Activated naive CD4-positive, alpha-beta T cell treated with anti-CD3 and anti-CD28 coated beads for 36 hours (primary cell): ENCODE data around the gene ERC2. TPM values are rescaled to one million over a fixed set of nuclear protein-coding genes. Genes with fewer than 3 reads are reported as not detected.

Experiments used
- CTCF ChIA-PET: fragments of 350-600 bp; sonication (Branson Sonifier 250); formaldehyde crosslinking; loops from one replicate; lab custom pipeline; 2021; ENCODE audit warnings: antibody characterized with exemption; lab: Charles Lee
- DNase-seq: peaks from one replicate; pipeline ENCODE4 v3.0.0-alpha.2; 2020
- H3K27ac Mint-ChIP-seq: one replicate; pipeline ENCODE4 v1.8.0; 2021; ENCODE audit warnings: mild to moderate bottlenecking, mixed read lengths
- H3K27me3 Mint-ChIP-seq: one replicate; pipeline ENCODE4 v1.8.0; 2021; ENCODE audit warnings: low read depth, mixed read lengths
- H3K36me3 Mint-ChIP-seq: one replicate; pipeline ENCODE4 v1.8.0; 2021; ENCODE audit warnings: low read depth, mixed read lengths
- H3K4me1 Mint-ChIP-seq: one replicate; pipeline ENCODE4 v1.8.0; 2021; ENCODE audit warnings: low read depth, mixed read lengths
- H3K4me3 Mint-ChIP-seq: one replicate; pipeline ENCODE4 v1.8.0; 2021; ENCODE audit warnings: mild to moderate bottlenecking, moderate library complexity, mixed read lengths
- H3K9me3 Mint-ChIP-seq: one replicate; pipeline ENCODE4 v1.8.0; 2021; ENCODE audit warnings: mixed read lengths
- intact Hi-C: fragments of 100-400 bp; cut with micrococcal nuclease; formaldehyde crosslinking; loops from one replicate; pipeline ENCODE4 v1.15.1; 2023
- total RNA-seq, 2 experiments: library from RNA; stranded (reverse); gene quantifications; one replicate each; pipeline ENCODE4 v1.2.3, GENCODE V29; 2021

The ERC2 gene
- total RNA-seq, 2 experiments from 2014 or later = 0.12 TPM; not detected in 1

DNA sequence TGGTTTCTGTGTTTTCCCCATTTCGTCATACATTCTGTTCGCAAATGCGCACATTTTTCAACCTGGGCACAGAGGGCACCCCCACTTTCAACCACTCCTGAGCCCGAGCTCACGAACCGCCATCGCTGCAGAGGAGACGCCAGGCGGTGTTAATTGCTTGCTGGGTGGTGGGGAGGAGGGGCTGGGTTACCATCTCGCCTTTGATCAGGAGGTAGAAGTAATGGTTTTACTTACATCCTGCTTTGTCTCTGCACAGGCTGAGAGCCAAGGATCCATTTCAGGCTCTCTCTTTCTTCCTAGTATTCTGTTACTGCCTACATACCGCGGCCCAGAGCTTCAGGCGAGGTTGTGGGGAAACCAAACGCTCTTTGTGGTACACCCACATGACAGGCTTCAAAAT lies 803.9 kb downstream of the ERC2 start:
- intact Hi-C loops = no loop called here
- H3K27me3 Mint-ChIP-seq = peaks cover 3% of the 10 kb centered on the region
- no peak overlapping the region for H3K4me3 Mint-ChIP-seq
- H3K27ac Mint-ChIP-seq = no peak overlapping the region
- H3K9me3 Mint-ChIP-seq = no peaks in the 10 kb centered on the region
- peak; percentile 41 for DNase-seq
- H3K36me3 Mint-ChIP-seq = no peaks in the 10 kb centered on the region
- H3K4me1 Mint-ChIP-seq = peaks cover 2% of the 10 kb centered on the region
- CTCF ChIA-PET = no interaction called here

DNA sequence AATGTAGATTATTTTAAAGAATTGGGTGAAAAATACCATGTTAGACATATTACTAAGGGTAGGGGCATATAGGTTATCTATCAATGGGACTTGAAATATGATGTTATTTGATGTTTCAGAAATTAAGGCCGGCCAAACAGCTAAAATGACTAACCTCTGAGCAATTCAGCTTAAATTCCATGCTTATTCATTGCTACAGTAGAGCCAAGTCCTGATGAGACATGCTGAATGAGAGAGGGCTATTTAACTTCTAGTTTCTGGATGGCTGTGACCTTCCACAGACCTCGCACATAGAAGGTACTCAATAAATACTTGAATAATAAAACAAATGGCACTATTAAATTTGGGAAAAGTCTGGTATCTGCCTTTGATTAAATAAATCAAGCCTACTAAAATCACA lies 805.6 kb downstream of the ERC2 start:
- CTCF ChIA-PET = no interaction called here
- Mint-ChIP-seq H3K27me3 (peaks cover 3% of the 10 kb centered on the region), H3K27ac (no peak overlapping the region), H3K4me3 (no peak overlapping the region), H3K36me3 (no peaks in the 10 kb centered on the region), H3K9me3 (no peaks in the 10 kb centered on the region), H3K4me1 (peaks cover 2% of the 10 kb centered on the region)
- intact Hi-C loops = no loop called here
- DNase-seq = no peak

DNA sequence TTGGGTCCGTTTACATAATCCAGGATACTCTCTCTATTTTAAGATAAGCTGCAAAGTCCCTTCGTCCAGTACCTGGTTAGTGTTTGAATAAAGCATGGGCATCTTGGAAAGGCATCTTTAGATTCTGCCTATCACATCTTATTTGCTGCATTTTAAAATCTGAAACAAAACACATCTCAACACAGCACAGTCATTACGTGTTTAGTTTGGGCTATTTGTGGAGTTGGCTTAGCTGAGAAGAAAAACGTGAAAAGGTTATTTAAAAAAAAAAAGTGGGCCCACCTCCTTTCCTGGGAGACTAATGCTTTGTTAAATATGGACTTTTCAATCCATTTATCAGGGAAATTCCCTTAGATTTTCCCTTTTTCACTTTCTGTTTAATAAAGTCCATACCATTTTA lies 806.7 kb downstream of the ERC2 start:
- Mint-ChIP-seq H3K27me3 (peaks cover 3% of the 10 kb centered on the region), H3K36me3 (no peaks in the 10 kb centered on the region), H3K27ac (no peak overlapping the region), H3K9me3 (no peaks in the 10 kb centered on the region), H3K4me1 (peaks cover 2% of the 10 kb centered on the region), H3K4me3 (no peak overlapping the region)
- CTCF ChIA-PET = no interaction called here
- intact Hi-C loops = no loop called here
- DNase-seq = no peak

DNA sequence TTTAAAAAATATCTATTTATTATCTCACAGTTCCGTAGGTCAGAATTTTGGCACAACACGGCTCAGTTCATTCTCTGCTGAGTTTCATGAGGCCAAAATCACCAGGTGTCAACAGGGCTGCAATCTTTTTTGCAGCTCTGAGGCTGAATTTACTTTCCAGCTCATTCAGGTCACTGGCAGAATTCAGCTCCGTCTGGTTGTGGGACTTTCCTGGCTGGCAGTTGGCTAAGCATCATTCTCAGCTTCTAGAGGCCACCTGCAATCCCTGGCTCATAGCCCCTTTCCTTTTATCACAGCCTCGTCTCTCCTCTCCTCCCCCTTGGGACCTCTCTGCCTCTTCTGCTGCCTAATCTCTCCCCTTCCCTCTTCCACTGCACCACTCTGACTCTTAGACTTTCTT lies 807.1 kb downstream of the ERC2 start:
- intact Hi-C loops = no loop called here
- H3K4me1 Mint-ChIP-seq = peaks cover 2% of the 10 kb centered on the region
- H3K9me3 Mint-ChIP-seq = no peaks in the 10 kb centered on the region
- H3K27me3 Mint-ChIP-seq = peaks cover 3% of the 10 kb centered on the region
- H3K4me3 Mint-ChIP-seq = no peak overlapping the region
- CTCF ChIA-PET = no interaction called here
- H3K27ac Mint-ChIP-seq = no peak overlapping the region
- H3K36me3 Mint-ChIP-seq = no peaks in the 10 kb centered on the region
- no peak for DNase-seq

DNA sequence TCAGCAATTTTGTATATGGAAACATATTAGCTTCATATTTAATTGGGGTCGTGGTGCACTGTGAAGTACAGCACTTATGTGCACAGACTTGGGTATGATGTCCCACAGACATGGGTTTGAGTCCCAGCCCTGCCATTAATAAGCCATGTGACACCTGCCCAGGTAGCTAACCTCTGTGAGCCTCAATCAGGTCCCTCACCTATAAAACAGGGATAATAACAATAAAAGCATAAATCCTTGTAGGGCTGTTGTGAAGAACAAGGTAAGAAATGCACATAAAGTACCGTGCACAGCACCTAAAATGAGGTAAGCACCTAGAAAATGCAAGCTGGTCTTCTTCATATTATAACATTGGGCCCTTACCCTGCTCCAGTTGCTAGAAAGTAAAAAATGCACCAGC lies 807.6 kb downstream of the ERC2 start:
- no peak for DNase-seq
- no peak overlapping the region for H3K27ac Mint-ChIP-seq
- no peaks in the 10 kb centered on the region for H3K36me3 Mint-ChIP-seq
- intact Hi-C loops = no loop called here
- CTCF ChIA-PET = no interaction called here
- H3K27me3 Mint-ChIP-seq = peaks cover 3% of the 10 kb centered on the region
- H3K9me3 Mint-ChIP-seq = no peaks in the 10 kb centered on the region
- H3K4me1 Mint-ChIP-seq = peaks cover 2% of the 10 kb centered on the region
- H3K4me3 Mint-ChIP-seq = no peak overlapping the region

DNA sequence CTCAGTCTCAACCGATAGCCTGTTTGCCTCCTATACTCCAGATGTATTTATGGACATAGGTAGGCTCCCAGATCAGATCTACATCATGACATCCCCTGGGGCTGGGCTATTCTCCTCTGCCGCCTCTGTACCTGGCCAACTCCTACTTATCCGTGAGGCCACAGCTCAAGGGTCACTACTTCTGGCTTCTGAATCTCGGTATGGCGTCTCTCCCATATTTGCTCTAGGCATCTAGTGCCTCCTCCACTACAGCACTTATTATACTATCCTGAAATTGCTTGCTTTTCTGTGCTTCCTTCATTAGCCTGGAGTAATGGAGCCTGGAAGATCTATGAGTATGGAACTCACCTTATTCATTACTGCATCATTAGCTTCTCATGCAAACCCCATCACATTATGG lies 808.6 kb downstream of the ERC2 start:
- intact Hi-C loops = no loop called here
- Mint-ChIP-seq H3K4me3 (no peak overlapping the region), H3K36me3 (no peaks in the 10 kb centered on the region), H3K4me1 (peaks cover 2% of the 10 kb centered on the region), H3K9me3 (no peaks in the 10 kb centered on the region), H3K27ac (no peak overlapping the region), H3K27me3 (peaks cover 3% of the 10 kb centered on the region)
- CTCF ChIA-PET = no interaction called here
- DNase-seq = no peak

DNA sequence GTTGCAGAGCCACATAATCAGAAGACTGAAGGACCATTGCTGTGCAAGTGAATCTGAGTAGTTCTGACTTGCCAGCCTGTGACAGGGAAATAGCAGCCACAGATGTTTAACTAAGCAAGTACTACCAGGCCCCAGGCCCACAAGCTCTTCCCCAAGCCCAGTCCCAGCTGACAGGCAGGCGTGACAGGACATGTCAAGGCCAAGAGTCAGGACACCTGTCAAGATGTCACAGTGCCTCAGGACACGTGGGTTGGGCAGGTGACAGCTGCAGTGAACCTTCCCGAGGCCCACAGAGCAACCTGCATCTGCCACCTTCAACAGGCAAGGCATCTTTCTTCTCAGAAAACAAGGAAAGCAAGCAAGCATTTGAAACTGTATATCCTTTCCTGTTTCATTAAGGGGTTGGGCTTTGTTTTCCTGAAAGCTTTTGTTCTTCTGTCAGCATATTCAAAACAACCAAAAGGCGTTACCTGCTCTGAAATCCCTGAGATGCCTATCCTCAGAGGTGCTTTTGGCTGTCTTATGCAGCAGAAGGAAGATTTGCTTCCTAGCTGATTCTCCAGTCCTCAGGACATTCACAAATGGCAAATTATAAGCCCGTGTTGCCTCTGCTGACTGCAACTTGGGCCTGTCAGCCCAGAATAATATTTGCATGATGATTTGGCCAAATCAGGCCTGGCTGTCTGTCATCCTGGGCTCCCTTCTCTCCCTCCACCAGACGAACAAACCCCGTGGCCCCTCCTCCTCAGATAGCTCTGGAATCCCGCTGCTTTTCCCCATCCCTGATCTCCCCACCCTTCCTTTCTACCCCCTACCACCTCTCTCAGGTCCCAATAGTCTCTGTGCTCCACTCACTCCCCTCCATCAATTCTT lies 809.3 kb downstream of the ERC2 start:
- H3K27ac Mint-ChIP-seq = no peak overlapping the region
- H3K4me3 Mint-ChIP-seq = no peak overlapping the region
- intact Hi-C loops = no loop called here
- H3K4me1 Mint-ChIP-seq = peaks cover 5% of the 10 kb centered on the region
- H3K27me3 Mint-ChIP-seq = peaks cover 3% of the 10 kb centered on the region
- no peak for DNase-seq
- CTCF ChIA-PET = no interaction called here
- no peaks in the 10 kb centered on the region for H3K36me3 Mint-ChIP-seq
- no peaks in the 10 kb centered on the region for H3K9me3 Mint-ChIP-seq

DNA sequence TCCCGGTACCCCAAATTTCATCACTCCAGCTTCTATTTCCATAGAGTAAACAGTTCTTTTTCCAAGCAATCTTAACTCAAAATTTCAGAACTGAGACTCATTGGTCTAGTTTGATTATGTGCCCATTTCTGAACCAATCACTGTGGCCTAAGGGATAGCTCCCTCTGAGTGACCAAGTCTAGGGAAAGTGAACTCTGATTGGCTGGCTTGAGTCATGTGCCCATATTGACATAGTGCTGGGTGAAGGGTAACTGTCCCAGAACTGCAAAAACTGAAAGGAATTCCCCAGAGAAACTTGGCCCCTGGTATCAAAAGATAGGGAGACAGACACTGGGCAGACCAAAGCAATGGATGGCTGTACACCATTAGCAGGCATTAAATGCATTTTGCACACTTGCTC lies 810.0 kb downstream of the ERC2 start:
- DNase-seq = no peak
- Mint-ChIP-seq H3K27me3 (peaks cover 3% of the 10 kb centered on the region), H3K9me3 (no peaks in the 10 kb centered on the region), H3K36me3 (no peaks in the 10 kb centered on the region), H3K27ac (no peak overlapping the region), H3K4me1 (peaks cover 5% of the 10 kb centered on the region), H3K4me3 (no peak overlapping the region)
- intact Hi-C loops = no loop called here
- CTCF ChIA-PET = no interaction called here

DNA sequence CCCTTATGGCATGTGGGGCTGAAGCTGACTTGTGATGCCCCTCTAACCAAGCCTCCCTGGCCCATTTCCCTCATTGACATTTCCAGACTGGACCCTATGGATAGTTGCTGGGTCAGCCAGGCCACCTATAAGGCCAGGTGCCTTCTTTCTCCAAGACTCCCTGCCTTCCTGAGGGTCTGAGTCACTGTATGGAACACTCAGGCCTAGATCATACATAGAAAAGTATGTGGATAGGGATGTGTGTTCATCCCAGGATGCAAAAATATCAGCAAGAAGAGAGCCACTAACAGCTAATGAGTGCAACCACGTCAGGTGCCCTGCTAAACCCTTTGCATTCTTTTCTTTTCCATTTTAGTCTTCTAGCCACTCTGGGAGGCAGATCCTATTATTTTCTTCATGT lies 812.7 kb downstream of the ERC2 start:
- no peaks in the 10 kb centered on the region for H3K27me3 Mint-ChIP-seq
- H3K4me1 Mint-ChIP-seq = peaks cover 5% of the 10 kb centered on the region
- no peak overlapping the region for H3K4me3 Mint-ChIP-seq
- no peaks in the 10 kb centered on the region for H3K9me3 Mint-ChIP-seq
- H3K36me3 Mint-ChIP-seq = no peaks in the 10 kb centered on the region
- CTCF ChIA-PET = no interaction called here
- intact Hi-C loops = no loop called here
- no peak for DNase-seq
- H3K27ac Mint-ChIP-seq = no peak overlapping the region

DNA sequence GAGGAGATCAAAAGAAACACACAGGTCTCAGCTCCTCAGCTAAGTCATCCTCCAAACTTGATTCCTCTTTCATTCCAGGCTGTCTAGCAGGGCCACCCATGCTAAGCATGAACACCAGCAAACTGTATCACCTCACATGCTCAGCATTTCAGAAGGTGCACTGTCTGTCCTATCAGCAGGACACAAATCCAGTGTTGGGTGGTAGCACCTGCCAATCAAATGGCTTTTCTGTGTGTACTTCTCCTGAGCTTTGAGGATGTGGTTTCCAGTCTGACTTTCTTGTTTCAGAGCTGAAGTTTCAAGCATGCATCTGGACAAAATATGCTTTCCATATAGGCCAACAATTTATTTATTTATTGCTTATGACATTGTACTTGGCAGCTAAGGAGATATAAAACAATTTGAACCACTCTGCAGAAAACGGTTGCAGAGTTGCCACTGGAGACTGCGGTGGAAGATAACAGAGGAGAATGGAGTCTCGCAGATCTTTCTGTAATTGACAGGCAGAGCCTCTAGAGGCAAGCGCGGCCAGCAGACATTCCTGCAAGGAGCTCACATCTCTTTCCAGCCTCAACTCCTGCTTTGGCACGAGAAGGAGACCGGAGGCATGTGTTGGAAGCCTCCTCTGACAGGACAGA lies 814.0 kb downstream of the ERC2 start:
- CTCF ChIA-PET = no interaction called here
- H3K27ac Mint-ChIP-seq = no peak overlapping the region
- no peak for DNase-seq
- H3K4me3 Mint-ChIP-seq = no peak overlapping the region
- H3K36me3 Mint-ChIP-seq = no peaks in the 10 kb centered on the region
- no peaks in the 10 kb centered on the region for H3K9me3 Mint-ChIP-seq
- H3K27me3 Mint-ChIP-seq = no peaks in the 10 kb centered on the region
- intact Hi-C loops = no loop called here
- peaks cover 5% of the 10 kb centered on the region for H3K4me1 Mint-ChIP-seq

DNA sequence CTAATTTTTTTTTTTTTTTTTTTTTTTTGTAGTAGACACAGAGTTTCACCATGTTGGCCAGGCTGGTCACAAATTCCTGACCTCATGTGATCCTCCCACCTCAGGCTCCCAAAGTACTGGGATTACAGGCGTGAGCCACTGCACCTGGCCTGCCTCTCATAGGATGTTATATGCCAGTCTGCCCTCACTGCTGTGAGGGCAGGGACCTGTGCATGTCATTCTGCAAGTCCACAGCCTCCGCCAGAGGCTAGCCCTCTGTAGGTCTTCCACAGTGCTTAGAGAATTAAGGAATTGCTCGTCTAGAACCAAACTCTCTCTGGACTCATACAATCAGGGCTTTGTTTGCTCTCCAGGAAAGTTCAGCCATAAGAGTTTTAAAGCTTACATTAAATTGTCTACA lies 817.3 kb downstream of the ERC2 start:
- H3K27ac Mint-ChIP-seq = no peak overlapping the region
- H3K27me3 Mint-ChIP-seq = no peaks in the 10 kb centered on the region
- H3K4me3 Mint-ChIP-seq = no peak overlapping the region
- H3K9me3 Mint-ChIP-seq = no peaks in the 10 kb centered on the region
- no peak for DNase-seq
- H3K4me1 Mint-ChIP-seq = peaks cover 5% of the 10 kb centered on the region
- CTCF ChIA-PET = no interaction called here
- intact Hi-C loops = no loop called here
- no peaks in the 10 kb centered on the region for H3K36me3 Mint-ChIP-seq

DNA sequence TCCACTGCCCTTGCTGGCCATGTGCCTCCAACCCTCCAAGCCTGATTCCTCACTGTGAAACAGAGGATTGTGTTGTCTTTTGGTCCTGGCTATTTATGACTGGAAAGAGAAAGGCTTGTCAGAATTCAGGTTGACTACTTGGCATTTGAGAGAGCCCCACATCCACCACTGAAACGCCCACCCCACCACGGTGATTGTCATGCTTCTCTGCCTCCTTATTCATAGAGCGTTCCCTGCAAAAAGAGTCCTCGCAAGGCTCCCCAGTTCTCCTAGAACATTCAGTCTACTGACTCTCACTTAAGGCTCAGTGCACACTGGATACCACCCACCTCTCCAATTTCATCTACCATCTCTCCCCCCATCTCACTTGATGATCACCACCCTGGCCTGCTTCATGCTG lies 818.3 kb downstream of the ERC2 start:
- no peak for DNase-seq
- intact Hi-C loops = no loop called here

DNA sequence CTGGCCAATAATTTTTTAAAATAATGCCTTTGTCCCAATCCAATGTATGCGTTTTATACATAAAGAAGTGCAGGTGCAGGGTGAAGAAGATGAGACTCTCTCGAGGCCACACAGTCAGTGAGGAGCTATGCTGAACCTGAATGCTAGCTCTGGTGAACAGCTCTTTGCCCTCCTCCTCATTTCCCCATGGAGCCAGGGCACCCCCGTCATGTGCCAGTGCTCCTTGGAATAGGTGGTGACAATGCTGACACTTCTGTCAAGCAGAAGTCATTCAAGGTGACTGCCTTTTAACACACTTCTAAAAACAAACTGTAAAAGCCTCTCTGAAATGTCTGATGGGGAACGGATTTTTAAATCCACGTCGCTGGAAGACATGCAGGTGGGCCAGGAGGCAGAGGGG lies 818.7 kb downstream of the ERC2 start:
- Mint-ChIP-seq H3K4me3 (no peak overlapping the region), H3K27ac (no peak overlapping the region), H3K9me3 (no peaks in the 10 kb centered on the region), H3K27me3 (no peaks in the 10 kb centered on the region), H3K4me1 (peaks cover 5% of the 10 kb centered on the region), H3K36me3 (no peaks in the 10 kb centered on the region)
- intact Hi-C loops = no loop called here
- CTCF ChIA-PET = no interaction called here
- no peak for DNase-seq

More for the DNA sequence above, 818.3 kb downstream of the ERC2 start:
- no peaks in the 10 kb centered on the region for H3K27me3 Mint-ChIP-seq
- no peak overlapping the region for H3K4me3 Mint-ChIP-seq
- no peaks in the 10 kb centered on the region for H3K9me3 Mint-ChIP-seq
- H3K4me1 Mint-ChIP-seq = peaks cover 5% of the 10 kb centered on the region
- H3K36me3 Mint-ChIP-seq = no peaks in the 10 kb centered on the region
- CTCF ChIA-PET = no interaction called here
- H3K27ac Mint-ChIP-seq = no peak overlapping the region
